NCI-H2196 (cell line): ENCODE data around the gene USO1.
"Not testable (repeated sequence)": the region's sequence is repeated elsewhere in the genome, so short reads cannot be mapped to it uniquely, and the experiment has no call there.

Experiments used
- DNase-seq: peaks from one replicate; lab custom pipeline; 2025; ENCODE audit not compliant: unreplicated experiment; lab: John Stamatoyannopoulos, UW

USO1 gene

GRCh38 chr4:75745721-75746199 lies 21.4 kb downstream of the USO1 start:
- DNase-seq = no peak

DNA sequence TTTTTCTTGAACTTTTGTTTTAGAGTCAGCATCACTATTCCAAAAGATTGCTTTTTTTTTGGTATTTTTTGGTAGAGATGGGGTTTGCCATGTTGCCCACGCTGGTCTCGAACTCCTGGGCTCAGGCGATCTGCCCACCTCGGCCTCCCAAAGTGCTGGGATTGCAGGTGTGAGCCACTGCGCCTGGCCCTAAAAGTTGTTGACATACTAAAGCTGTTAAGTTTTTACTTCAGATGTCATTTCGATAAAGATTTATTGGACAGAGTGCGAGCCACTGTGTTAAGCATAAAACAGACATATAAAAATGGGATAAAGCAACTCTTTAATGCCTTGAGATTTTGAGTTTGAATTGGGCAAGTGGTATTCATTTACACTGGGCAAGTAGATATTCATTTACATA lies 28.3 kb downstream of the USO1 start:
- DNase-seq = no peak

- DNase-seq = no peak
Observed at GRCh38 chr4:75769036-75769435, 44.7 kb downstream of the USO1 start.

DNA sequence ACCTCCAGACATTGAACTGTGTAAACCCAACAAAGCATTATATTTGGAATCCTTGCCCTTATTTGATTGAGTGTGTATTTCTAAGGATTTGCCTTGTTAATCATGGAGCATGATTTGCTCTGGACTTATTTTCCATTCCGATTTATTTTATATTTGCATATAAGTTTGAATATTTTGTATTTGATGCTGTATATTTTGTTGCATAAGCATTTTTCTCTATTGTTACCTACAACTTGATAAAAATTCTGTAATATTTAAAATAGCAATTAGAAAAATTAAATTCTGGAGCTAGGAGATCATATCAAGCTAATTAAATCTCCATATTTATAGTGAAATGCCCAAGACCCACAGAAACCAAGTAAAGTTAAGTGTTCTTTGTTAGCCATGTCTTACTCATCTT lies 47.2 kb downstream of the USO1 start:
- DNase-seq = no peak

DNA sequence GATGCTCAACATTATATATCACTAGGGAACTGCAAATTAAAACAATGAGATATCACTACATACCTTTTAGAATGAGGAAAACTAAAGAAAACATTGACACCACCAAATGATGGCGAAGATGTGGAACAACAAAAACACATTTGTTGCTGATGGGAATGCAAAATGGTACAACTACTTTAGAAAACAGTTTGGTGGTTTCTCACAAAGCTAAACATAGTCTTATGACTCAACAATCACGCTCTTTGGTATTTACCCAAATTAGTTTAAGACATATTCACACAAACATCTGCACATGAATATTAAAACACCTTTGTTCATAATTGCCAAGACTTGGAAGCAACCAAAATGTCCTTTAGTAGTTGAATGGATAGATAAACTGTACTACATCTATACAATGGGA lies 53.2 kb downstream of the USO1 start:
- DNase-seq = no peak

DNA sequence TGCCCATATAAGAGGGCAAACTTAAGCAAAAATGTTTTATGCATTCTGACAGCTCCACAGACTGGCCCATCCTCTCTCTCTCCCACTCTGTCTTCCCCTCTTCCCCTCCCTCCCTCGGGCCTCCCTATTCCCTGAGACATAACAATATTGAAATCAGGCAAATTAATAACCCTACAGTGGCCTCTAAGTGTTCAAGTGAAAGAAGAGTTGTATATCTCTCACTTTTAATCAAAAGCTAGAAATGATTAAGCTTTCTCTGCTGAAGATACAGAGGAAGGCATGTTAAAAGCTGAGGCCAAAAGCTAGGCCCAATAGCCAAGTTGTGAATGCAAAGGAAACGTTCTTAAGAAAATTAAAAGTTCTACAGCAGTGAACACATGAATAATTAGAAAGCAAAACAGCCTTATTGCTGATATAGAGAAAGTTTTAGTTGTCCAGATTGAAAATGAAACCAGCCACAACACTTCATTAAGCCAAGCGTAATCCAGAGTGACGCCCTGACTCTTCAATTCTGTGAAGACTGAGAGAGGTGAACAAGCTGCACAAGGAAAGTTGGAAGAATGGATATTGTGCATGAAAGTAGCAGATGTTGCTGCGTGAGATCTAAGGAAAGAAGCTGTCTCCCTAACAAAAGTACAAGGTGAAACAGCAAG lies 54.9 kb downstream of the USO1 start:
- DNase-seq = no peak

- DNase-seq = no peak
Observed at GRCh38 chr4:75781305-75781704, 56.9 kb downstream of the USO1 start.

- DNase-seq = no peak
Observed at GRCh38 chr4:75786526-75786925, 62.1 kb downstream of the USO1 start.

GRCh38 chr4:75786938-75787337 lies 62.6 kb downstream of the USO1 start:
- DNase-seq = no peak

GRCh38 chr4:75790024-75790423 lies 65.6 kb downstream of the USO1 start:
- DNase-seq = no peak

- DNase-seq = no peak
Observed at GRCh38 chr4:75800972-75801371, 76.6 kb downstream of the USO1 start.

DNA sequence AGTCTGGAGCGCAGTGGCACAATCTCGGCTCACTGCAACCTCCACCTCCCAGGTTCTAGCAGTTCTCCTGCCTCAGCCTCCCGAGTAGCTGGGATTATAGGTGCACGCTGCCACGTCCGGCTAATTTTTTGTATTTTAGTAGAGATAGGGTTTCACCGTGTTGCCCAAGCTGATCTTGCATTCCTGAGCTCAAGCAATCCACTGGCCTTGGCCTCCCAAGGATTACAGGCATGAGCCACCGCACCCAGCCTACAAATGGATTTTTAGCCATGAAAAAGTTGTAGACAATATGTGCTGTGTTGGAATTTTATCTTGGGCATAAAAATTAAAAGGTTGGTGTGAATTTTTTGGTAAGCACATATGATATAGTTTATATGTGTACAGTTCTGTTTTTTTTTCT lies 81.7 kb downstream of the USO1 start:
- not testable (repeated sequence) for DNase-seq

DNA sequence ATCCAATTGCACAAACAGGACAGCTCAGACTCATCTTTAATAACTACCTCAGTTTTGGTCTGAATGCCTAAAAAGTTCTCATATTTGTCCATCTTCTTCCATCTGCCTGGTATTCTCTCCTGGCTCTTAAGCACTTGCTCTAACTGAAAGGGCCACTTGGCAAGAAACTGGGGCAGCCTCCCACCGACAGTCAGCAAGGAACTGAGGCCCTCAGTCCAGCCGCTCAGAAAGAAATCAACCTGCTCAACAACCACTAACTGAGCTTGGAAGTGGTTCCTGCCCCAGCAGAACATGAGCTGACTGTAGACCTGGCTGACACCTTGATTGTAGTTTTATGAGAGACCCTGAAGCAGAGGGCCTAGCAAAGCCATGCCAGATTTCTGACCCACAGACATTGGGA lies 93.5 kb downstream of the USO1 start:
- no peak for DNase-seq

DNA sequence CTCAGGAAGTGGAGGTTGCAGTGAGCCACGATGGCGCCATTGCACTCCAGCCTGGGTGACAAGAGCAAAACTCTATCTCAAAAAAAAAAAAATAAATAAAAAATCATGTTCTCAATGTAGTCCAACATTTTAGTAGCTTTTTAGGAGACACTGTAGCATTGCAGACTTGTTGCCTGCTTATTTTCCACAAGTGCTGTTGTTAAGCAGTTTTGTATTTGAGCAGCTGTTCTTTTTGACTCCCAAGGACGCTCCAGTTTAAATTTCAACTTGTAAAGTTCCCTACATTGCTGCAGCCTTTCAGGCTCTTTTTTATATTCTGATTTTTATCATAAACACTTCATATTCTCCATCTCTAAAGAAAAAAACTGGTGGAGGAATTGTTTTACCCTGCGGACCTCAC lies 94.7 kb downstream of the USO1 start:
- no peak for DNase-seq

GRCh38 chr4:75820197-75820596 lies 95.8 kb downstream of the USO1 start:
- no peak for DNase-seq

DNA sequence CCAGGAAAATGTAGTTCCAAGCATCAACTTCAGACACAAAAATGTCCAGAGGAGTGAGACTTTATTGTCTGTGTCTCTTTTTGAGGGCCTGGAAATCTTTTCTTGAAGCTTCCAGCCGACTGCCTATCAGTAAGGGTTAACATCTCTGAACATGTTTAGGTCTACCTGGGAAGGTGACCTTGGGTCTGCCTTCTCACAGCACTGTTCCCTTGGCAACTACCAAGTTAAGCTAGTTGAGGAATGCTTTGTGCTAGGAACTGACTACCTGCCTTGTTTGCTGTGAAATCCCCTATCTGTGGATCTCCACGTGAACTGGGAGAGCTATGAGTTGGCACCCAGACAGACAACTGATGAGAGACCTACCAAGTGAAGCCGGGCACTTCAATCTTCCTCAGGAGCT lies 96.3 kb downstream of the USO1 start:
- DNase-seq = no peak

- DNase-seq = no peak
Observed at GRCh38 chr4:75821216-75821615, 96.8 kb downstream of the USO1 start.

DNA sequence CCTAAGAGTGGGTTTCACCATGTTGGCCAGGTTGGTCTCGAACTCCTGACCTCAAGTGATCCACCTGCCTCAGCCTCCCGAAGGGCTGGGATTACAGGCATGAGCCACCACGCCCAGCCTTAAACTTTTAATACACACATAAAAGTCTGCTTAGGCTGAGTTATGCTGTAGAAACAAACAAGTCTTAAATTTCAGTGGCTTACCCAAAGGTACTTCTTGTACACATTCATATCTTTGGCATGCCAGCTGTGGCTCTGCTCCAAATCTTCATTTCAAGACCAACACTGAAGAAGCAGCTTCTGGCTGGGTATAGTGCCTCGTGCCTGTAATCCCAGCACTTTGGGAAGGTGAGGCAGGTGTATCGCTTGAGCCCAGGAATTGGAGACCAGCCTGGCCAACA lies 97.6 kb downstream of the USO1 start:
- no peak for DNase-seq

- no peak for DNase-seq
Observed at GRCh38 chr4:75822416-75822815, 98.0 kb downstream of the USO1 start.

GRCh38 chr4:75823812-75824211 lies 99.4 kb downstream of the USO1 start:
- no peak for DNase-seq

GRCh38 chr4:75830906-75831305 lies 106.5 kb downstream of the USO1 start:
- no peak for DNase-seq

- no peak for DNase-seq
Observed at GRCh38 chr4:75831856-75832405, 107.6 kb downstream of the USO1 start.

- DNase-seq = no peak
Observed at GRCh38 chr4:75834095-75834771, 109.9 kb downstream of the USO1 start.
